Mesodermal cell (in vitro differentiated cells): ENCODE measurements around the gene RBM22.

Experiments
- H3K27ac ChIP-seq: 2 replicates; pipeline ENCODE4 v1.7.0; 2013; ENCODE audit warnings: mild to moderate bottlenecking, low read depth, low read length, moderate library complexity; ENCODE audit not compliant: severe bottlenecking
- H3K36me3 ChIP-seq: 2 replicates; pipeline ENCODE4 v1.7.1; 2013; ENCODE audit warnings: mild to moderate bottlenecking, low read length, moderate library complexity; ENCODE audit not compliant: control insufficient read depth, insufficient read depth
- H3K4me1 ChIP-seq: one replicate; pipeline ENCODE4 v1.7.1; 2013; ENCODE audit warnings: mild to moderate bottlenecking, low read length; ENCODE audit not compliant: insufficient read depth, control insufficient read depth, poor library complexity, severe bottlenecking
- H3K4me3 ChIP-seq: 2 replicates; pipeline ENCODE4 v1.7.0; 2013; ENCODE audit warnings: low read length, control low read depth, mild to moderate bottlenecking; ENCODE audit not compliant: insufficient read depth, poor library complexity, severe bottlenecking; ENCODE audit errors: extremely low read depth
- H3K9me3 ChIP-seq: 2 replicates; pipeline ENCODE4 v1.7.1; 2013; ENCODE audit warnings: mild to moderate bottlenecking, low read length, moderate library complexity; ENCODE audit not compliant: control insufficient read depth
- WGBS, 2 experiments: methylation state at CpG; one replicate each; pipeline ENCODE4 v1.1.5; 2013; ENCODE audit warnings: missing lambda C conversion rate in 2 of 2; ENCODE audit not compliant: insufficient coverage in 2 of 2; 5-methylcytosine and 5-hydroxymethylcytosine counted together

RBM22 gene

GRCh38 chr5:150660108-150660831 lies 40.6 kb downstream of the RBM22 start:
- peak overlapping the region; percentile 71 for H3K27ac ChIP-seq

DNA sequence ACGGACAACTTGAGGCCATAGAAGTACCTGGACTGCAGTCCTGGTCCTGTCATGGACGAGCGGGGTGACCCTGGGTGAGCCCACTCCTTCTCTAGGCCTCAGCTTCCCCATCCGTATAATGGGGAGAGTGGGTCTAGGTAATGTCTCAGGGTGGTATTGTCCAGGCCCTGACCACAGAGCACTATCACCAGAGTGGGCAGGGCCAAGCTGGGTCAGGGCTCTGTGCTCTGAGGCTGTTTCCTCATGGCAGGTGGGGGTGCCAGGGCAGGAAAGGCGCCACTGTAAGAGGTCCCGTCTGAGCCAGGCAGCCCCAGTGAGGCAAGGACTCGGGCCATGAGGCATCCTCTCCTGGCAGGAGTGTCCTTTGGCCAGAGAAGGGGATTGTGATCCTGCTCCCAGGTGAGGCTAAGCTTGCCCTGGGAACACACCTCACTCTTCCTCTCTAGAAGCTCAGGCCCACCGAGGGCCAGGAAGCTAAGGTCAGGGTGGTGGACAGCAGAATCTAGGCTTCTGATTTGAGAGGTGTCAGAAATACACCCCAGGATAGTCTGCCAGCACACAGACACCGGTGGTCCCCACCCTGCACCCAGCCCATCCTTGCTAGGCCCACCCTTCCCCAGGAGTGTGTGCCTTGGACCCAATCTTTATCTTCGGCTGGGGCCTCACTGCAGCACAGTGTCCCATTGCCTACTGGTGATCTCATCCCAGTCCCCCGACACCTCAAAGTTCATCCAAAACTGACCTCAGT lies 41.3 kb downstream of the RBM22 start:
- H3K27ac ChIP-seq: no peak overlapping the region
- peaks cover 19% of the 10 kb centered on the region for H3K4me1 ChIP-seq
- peaks cover 6% of the 10 kb centered on the region for H3K9me3 ChIP-seq
- WGBS, 2 experiments: 95 to 97% methylated on average over 7 to 11 of the region's 11 CpGs
- H3K4me3 ChIP-seq: no peak overlapping the region
- H3K36me3 ChIP-seq: peaks cover under 1% of the 10 kb centered on the region

More at GRCh38 chr5:150660108-150660831, 40.6 kb downstream of the RBM22 start:
- Histone ChIP-seq H3K9me3 (peaks cover 6% of the 10 kb centered on the region), H3K4me3 (no peak overlapping the region), H3K4me1 (peaks cover 19% of the 10 kb centered on the region), H3K36me3 (no peaks in the 10 kb centered on the region)
- 86 to 94% methylated on average over 3 of the region's 4 CpGs for WGBS, 2 experiments

DNA sequence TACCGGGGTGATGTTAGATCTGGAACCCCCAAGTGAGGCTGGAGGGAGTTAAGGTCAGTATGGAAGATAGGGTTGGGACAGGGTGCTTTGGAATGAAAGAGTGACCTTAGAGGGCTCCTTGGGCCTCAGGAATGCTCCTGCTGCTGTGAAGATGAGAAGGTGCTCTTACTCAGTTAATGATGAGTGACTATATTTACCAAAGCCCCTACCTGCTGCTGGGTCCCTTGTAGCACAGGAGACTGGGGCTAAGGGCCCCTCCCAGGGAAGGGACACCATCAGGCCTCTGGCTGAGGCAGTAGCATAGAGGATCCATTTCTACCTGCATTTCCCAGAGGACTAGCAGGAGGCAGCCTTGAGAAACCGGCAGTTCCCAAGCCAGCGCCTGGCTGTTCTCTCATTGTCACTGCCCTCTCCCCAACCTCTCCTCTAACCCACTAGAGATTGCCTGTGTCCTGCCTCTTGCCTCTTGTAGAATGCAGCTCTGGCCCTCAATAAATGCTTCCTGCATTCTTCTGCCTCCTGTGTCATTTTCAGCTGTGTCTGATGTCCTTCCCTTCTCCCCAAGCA lies 42.1 kb downstream of the RBM22 start:
- Histone ChIP-seq H3K4me1 (peaks cover 19% of the 10 kb centered on the region), H3K4me3 (no peak overlapping the region), H3K9me3 (peaks cover 6% of the 10 kb centered on the region), H3K36me3 (peaks cover 8% of the 10 kb centered on the region), H3K27ac (no peak overlapping the region)
- 63% methylated on average over 3 of the region's 3 CpGs for WGBS, 2 experiments

DNA sequence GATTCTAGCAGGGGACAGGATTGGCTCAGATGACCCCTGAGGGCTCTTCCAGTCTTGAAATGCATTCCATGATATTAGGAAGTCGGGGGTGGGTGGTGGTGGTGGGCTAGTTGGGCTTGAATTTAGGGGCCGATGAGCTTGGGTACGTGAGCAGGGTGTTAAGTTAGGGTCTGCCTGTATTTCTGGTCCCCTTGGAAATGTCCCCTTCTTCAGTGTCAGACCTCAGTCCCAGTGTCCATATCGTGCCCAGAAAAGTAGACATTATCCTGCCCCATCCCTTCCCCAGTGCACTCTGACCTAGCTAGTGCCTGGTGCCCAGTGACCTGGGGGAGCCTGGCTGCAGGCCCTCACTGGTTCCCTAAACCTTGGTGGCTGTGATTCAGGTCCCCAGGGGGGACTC lies 42.7 kb downstream of the RBM22 start:
- Histone ChIP-seq H3K4me3 (no peak overlapping the region), H3K36me3 (peaks cover 8% of the 10 kb centered on the region), H3K27ac (no peak overlapping the region), H3K9me3 (peaks cover 6% of the 10 kb centered on the region), H3K4me1 (peaks cover 19% of the 10 kb centered on the region)
- 96 to 100% methylated on average over 2 to 4 of the region's 4 CpGs for WGBS, 2 experiments

DNA sequence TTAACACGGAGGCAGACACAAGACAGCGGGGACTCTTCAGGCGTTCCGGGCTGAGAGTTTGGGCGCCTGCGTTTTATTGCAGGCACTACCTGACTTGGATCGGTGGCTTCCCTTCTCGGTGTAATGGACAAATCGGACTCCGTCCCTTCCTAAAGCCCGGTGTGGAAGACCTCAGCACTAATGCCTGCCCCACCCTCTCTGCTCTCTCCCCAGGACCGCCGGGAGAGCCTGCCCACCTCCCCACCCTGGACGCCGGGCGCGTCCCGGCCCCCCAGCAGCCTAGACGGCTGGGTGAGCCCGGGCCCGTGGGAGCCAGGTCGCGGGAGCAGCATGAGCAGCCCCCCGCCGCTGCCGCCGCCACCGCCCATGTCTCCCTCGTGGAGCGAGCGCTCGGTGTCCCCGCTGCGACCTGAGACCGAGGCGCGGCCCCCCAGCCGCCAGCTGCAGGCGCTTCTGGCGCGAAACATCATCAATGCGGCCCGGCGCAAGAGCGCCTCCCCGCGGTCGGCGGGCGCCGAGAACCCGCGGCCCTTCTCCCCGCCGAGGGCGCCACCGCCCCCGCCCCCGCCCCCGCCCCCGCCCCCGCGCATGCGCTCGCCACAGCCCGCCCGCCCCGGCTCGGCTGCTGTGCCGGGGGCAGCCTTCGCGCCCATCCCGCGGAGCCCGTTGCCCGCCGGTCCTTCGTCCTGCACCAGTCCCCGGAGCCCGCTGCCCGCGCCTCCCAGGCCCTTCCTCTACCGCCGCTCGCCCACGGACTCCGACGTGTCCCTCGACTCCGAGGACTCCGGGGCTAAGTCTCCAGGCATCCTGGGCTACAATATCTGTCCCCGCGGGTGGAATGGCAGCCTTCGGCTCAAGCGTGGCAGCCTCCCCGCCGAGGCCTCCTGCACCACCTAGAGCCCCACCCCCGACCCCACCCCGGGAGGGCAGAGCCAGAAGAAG lies 44.4 kb downstream of the RBM22 start:
- Histone ChIP-seq H3K9me3 (peaks cover 6% of the 10 kb centered on the region), H3K36me3 (peaks cover 21% of the 10 kb centered on the region), H3K27ac (no peak overlapping the region), H3K4me1 (peaks cover 28% of the 10 kb centered on the region), H3K4me3 (peak overlapping the region; percentile 47)
- 2 to 4% methylated on average over 44 to 83 of the region's 99 CpGs for WGBS, 2 experiments

DNA sequence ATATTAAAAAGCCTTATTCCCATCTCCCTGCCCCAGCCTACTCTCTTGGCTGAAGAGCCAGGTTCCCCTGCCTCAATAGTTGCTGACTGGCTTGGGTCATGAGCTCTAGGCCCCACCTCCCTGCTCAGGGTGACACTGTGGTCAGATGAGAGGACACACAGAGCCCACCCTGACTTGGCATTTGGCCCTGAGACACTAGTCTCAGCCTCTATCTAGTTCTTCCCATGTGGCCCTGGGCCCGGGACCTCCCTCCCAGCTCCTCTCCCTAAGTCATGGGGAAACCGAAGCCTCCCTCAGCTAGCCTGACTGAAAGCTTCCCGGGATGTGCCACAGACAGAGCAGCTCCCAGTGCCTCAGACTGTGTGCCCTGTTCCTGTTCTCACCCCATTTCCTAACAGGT lies 45.6 kb downstream of the RBM22 start:
- Histone ChIP-seq H3K27ac (no peak overlapping the region), H3K9me3 (peaks cover 6% of the 10 kb centered on the region), H3K4me3 (no peak overlapping the region), H3K36me3 (peaks cover 33% of the 10 kb centered on the region), H3K4me1 (peaks cover 24% of the 10 kb centered on the region)
- WGBS, 2 experiments: 87 to 95% methylated on average over 3 of the region's 3 CpGs

GRCh38 chr5:150653762-150654556 lies 46.9 kb downstream of the RBM22 start:
- peaks cover 46% of the 10 kb centered on the region for H3K36me3 ChIP-seq

DNA sequence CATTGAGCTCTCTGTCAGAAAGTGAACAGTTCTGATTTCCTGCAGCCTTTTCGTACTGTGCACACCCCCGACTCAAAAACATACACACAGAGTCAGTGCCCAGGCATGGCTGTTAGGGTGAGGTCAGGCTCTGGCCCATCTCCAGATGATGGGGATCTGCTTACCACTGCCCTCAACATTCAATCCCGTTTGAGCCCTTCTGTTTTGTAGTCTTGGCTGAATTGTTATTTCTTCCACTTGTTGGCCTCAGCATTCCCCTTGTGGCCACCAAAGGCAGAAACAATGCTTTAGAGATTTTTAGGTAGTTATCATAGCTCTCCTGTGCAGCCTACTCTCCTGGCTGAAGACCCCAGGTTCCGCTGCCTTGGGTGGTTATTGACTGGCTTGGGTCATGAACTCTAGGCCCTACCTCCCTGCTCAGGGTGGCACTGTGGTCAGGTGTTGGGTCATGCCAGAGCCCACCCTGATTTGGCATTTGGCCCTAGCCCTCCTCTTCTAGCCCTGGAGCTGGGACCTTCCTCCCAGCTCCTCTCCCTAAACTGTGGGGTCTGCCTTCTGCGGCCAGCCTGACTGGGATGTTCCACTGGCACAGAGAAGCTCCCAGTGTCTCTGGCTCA lies 47.6 kb downstream of the RBM22 start:
- no peak overlapping the region for H3K27ac ChIP-seq
- H3K4me1 ChIP-seq: peaks cover 16% of the 10 kb centered on the region
- H3K4me3 ChIP-seq: no peak overlapping the region
- WGBS, 2 experiments: 87 to 94% methylated on average over 4 of the region's 5 CpGs
- peaks cover 53% of the 10 kb centered on the region for H3K36me3 ChIP-seq
- peaks cover 5% of the 10 kb centered on the region for H3K9me3 ChIP-seq

More at GRCh38 chr5:150653762-150654556, 46.9 kb downstream of the RBM22 start:
- H3K4me1 ChIP-seq: peaks cover 19% of the 10 kb centered on the region
- 100% methylated on average over 1 of the region's 2 CpGs for WGBS, 2 experiments
- no peak overlapping the region for H3K27ac ChIP-seq
- peaks cover 6% of the 10 kb centered on the region for H3K9me3 ChIP-seq
- no peak overlapping the region for H3K4me3 ChIP-seq

DNA sequence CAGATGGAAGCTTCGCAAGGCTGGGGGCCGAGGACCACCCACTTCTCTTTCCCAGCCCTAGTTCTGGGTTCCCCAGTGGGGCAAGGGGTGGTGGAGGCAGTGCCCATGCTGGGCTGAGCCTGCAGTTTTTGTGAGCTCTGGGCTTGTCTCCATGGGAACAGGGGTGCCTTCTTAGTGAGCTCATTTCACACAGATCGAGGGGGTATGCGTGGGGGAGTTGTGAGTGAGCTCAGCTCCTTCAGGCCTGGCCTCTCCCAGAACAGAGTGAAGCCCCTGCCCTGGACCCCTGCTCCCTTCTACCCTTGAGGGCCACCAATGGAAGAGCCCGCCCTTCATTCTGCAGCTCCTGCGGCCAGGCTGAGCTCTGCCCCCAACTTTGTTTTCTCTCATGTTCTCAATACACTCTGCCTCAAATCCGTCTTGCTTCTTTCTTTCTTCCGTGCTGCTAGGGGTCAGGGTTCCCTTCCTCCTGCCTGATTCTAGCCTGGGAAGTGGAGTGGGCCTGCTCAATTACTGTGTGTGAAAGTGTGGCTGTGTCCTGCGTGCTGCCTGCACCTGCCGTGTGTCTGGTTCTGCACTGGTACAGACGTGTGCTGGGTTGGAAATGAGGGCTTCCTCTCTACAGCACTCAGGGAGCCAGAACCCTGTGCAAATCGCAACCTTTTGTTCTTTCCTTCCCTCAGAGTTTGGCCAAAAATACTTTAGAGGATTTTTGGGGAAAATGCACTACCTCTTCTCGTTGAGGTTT lies 48.8 kb downstream of the RBM22 start:
- Histone ChIP-seq H3K27ac (no peak overlapping the region), H3K36me3 (peaks cover 62% of the 10 kb centered on the region), H3K4me1 (peaks cover 16% of the 10 kb centered on the region), H3K9me3 (no peaks in the 10 kb centered on the region), H3K4me3 (no peak overlapping the region)
- WGBS, 2 experiments: 76 to 81% methylated on average over 5 to 7 of the region's 13 CpGs
